Neural cell (in vitro differentiated cells): ENCODE measurements around the gene RBM38. TPM values are rescaled to one million over a fixed set of nuclear protein-coding genes. Genes with fewer than 3 reads are reported as not detected.

Experiments
- H2AFZ ChIP-seq: fragments of 200-600, 300-800 bp; sonication (generic), shearing (Covaris generic); 2 replicates; pipeline ENCODE4 v1.6.0; 2014; ENCODE audit warnings: low read depth, mild to moderate bottlenecking, antibody characterized with exemption, low read length, moderate library complexity
- H3F3A ChIP-seq: fragments of 200-600 bp; shearing (Covaris generic); 2 replicates; pipeline ENCODE4 v1.6.1; 2016; ENCODE audit warnings: mild to moderate bottlenecking, moderate library complexity, mixed read lengths, antibody characterized with exemption, low read length; ENCODE audit not compliant: insufficient read depth, poor library complexity, severe bottlenecking
- H3K27ac ChIP-seq: fragments of 200-600, 300-800 bp; sonication (generic), shearing (Covaris generic); 2 replicates; pipeline ENCODE4 v1.5.1; 2014; ENCODE audit warnings: mild to moderate bottlenecking, low read length, moderate library complexity
- H3K27me3 ChIP-seq: fragments of 300-800, 200-600 bp; sonication (generic), shearing (Covaris generic); 2 replicates; pipeline ENCODE4 v1.6.0; 2014; ENCODE audit warnings: mild to moderate bottlenecking, low read depth, low read length, moderate library complexity; ENCODE audit not compliant: insufficient read depth
- H3K36me3 ChIP-seq: fragments of 300-800, 200-600 bp; sonication (generic), shearing (Covaris generic); 2 replicates; pipeline ENCODE4 v1.5.1; 2014; ENCODE audit warnings: mild to moderate bottlenecking, antibody characterized with exemption, low read length, moderate library complexity; ENCODE audit not compliant: insufficient read depth
- H3K4me2 ChIP-seq: fragments of 300-800, 200-600 bp; sonication (generic), shearing (Covaris generic); 2 replicates; pipeline ENCODE4 v1.6.0; 2014; ENCODE audit warnings: mild to moderate bottlenecking, low read length
- H3K4me3 ChIP-seq: fragments of 300-800, 200-600 bp; sonication (generic), shearing (Covaris generic); 2 replicates; pipeline ENCODE4 v1.5.1; 2014; ENCODE audit warnings: mild to moderate bottlenecking, low read length, moderate library complexity
- H3K79me2 ChIP-seq: fragments of 200-600 bp; shearing (Covaris generic); replicated peaks from 2 replicates; pipeline ENCODE4 v1.6.0; 2014; ENCODE audit warnings: mild to moderate bottlenecking, low read length, moderate library complexity; ENCODE audit not compliant: insufficient read depth
- H3K9ac ChIP-seq: fragments of 300-800, 200-600 bp; sonication (generic), shearing (Covaris generic); 2 replicates; pipeline ENCODE4 v1.6.1; 2016; ENCODE audit warnings: mild to moderate bottlenecking, low read length, mixed read lengths
- H3K9me2 ChIP-seq: fragments of 200-600 bp; shearing (Covaris generic); 2 replicates; pipeline ENCODE4 v1.6.1; 2016; ENCODE audit warnings: mild to moderate bottlenecking, low read length, mixed read lengths; ENCODE audit not compliant: insufficient read depth
- H3K9me3 ChIP-seq: fragments of 200-600, 300-800 bp; sonication (generic), shearing (Covaris generic); 2 replicates; pipeline ENCODE4 v1.6.1; 2016; ENCODE audit warnings: mild to moderate bottlenecking, mixed run types, low read length, moderate library complexity, mixed read lengths
- H4K20me1 ChIP-seq: fragments of 200-600 bp; shearing (Covaris generic); 2 replicates; pipeline ENCODE4 v1.6.1; 2016; ENCODE audit warnings: mild to moderate bottlenecking, mixed run types; ENCODE audit not compliant: insufficient read depth
- EP300 ChIP-seq: fragments of 450-650 bp; conservative IDR thresholded peaks from 2 replicates; pipeline ENCODE4 v1.6.1; 2014; ENCODE audit warnings: antibody characterized with exemption, mild to moderate bottlenecking, moderate library complexity; ENCODE audit not compliant: poor library complexity, severe bottlenecking
- EZH2 ChIP-seq: fragments of 200-600, 300-800 bp; shearing (Covaris generic), sonication (generic); IDR thresholded peaks from 2 replicates; pipeline ENCODE4 v1.6.1; 2014; ENCODE audit warnings: antibody characterized with exemption, low read length, borderline replicate concordance, mild to moderate bottlenecking; ENCODE audit not compliant: insufficient read depth, poor library complexity, severe bottlenecking
- MXI1 ChIP-seq: fragments of 450-650 bp; conservative IDR thresholded peaks from 2 replicates; pipeline ENCODE4 v1.6.1; 2014; ENCODE audit warnings: antibody characterized with exemption, mild to moderate bottlenecking; ENCODE audit not compliant: poor library complexity, severe bottlenecking
- POLR2AphosphoS5 ChIP-seq: IDR thresholded peaks from 2 replicates; pipeline ENCODE4 v1.6.1; 2012
- RAD21 ChIP-seq: fragments of 450-650 bp; conservative IDR thresholded peaks from 2 replicates; pipeline ENCODE4 v1.6.1; 2014; ENCODE audit warnings: antibody characterized with exemption, mild to moderate bottlenecking, moderate library complexity
- SMC3 ChIP-seq: fragments of 450-650 bp; conservative IDR thresholded peaks from 2 replicates; pipeline ENCODE4 v1.6.1; 2014; ENCODE audit warnings: antibody characterized with exemption, mild to moderate bottlenecking, moderate library complexity; ENCODE audit not compliant: poor library complexity
- TAF1 ChIP-seq: IDR thresholded peaks from 2 replicates; pipeline ENCODE4 v1.6.1; 2012; ENCODE audit warnings: low read depth
- polyA plus RNA-seq: library from polyadenylated mRNA; depleted of rRNA; stranded (reverse); fragments of >200 nt; gene quantifications from 2 replicates; pipeline ENCODE4 v1.2.3, GENCODE V29; 2014
- TF ChIP-seq, protein P1 (sequence below): IDR thresholded peaks from 2 replicates; pipeline ENCODE4 v1.6.1; 2012; ENCODE audit warnings: borderline replicate concordance
- TF ChIP-seq, protein P2 (sequence below): fragments of 450-650 bp; IDR thresholded peaks from 2 replicates; pipeline ENCODE4 v1.5.1; 2014; ENCODE audit warnings: antibody characterized with exemption, mild to moderate bottlenecking, moderate library complexity; ENCODE audit not compliant: poor library complexity, severe bottlenecking

The RBM38 gene
- polyA plus RNA-seq, 1 donor from 2014 or later: 19.0 TPM

DNA sequence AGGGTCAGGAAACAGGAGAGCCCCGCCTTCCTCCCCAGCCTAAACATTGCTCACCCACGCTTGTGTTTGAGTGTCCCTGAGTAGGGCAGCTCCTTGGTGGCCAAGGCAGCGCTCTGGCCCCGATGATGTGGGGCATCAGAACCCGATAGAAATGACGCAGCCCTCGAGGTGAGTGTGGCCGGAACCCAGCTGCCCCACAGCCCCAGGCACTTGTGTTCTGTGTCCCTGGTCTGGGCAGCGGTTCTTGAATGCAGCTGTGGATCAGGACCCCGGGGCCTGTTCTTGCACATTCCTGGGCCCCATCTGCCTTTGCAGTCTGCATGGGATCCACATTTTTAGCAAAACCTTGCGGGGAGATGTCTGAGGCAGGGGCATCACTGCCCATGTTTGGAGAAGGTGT, 12.8 kb downstream of the RBM38 start:
- Histone ChIP-seq H3K4me3 (no peak overlapping the region), H3F3A (no peaks in the 10 kb centered on the region), H2AFZ (no peak overlapping the region), H3K9ac (no peak overlapping the region), H3K9me3 (no peaks in the 10 kb centered on the region), H3K9me2 (no peaks in the 10 kb centered on the region), H3K36me3 (no peaks in the 10 kb centered on the region), H3K4me2 (no peak overlapping the region), H3K27ac (no peak overlapping the region), H3K27me3 (no peaks in the 10 kb centered on the region), H3K79me2 (no peaks in the 10 kb centered on the region), H4K20me1 (no peaks in the 10 kb centered on the region)
- TF ChIP-seq RAD21: no peak
- TF ChIP-seq, protein P1, sequence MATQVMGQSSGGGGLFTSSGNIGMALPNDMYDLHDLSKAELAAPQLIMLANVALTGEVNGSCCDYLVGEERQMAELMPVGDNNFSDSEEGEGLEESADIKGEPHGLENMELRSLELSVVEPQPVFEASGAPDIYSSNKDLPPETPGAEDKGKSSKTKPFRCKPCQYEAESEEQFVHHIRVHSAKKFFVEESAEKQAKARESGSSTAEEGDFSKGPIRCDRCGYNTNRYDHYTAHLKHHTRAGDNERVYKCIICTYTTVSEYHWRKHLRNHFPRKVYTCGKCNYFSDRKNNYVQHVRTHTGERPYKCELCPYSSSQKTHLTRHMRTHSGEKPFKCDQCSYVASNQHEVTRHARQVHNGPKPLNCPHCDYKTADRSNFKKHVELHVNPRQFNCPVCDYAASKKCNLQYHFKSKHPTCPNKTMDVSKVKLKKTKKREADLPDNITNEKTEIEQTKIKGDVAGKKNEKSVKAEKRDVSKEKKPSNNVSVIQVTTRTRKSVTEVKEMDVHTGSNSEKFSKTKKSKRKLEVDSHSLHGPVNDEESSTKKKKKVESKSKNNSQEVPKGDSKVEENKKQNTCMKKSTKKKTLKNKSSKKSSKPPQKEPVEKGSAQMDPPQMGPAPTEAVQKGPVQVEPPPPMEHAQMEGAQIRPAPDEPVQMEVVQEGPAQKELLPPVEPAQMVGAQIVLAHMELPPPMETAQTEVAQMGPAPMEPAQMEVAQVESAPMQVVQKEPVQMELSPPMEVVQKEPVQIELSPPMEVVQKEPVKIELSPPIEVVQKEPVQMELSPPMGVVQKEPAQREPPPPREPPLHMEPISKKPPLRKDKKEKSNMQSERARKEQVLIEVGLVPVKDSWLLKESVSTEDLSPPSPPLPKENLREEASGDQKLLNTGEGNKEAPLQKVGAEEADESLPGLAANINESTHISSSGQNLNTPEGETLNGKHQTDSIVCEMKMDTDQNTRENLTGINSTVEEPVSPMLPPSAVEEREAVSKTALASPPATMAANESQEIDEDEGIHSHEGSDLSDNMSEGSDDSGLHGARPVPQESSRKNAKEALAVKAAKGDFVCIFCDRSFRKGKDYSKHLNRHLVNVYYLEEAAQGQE: no peak
- TF ChIP-seq MXI1: no peak
- TF ChIP-seq EP300: no peak
- TF ChIP-seq EZH2: no peak
- no peak for TF ChIP-seq SMC3
- no peak for TF ChIP-seq TAF1
- TF ChIP-seq POLR2AphosphoS5: no peak
- TF ChIP-seq, protein P2, sequence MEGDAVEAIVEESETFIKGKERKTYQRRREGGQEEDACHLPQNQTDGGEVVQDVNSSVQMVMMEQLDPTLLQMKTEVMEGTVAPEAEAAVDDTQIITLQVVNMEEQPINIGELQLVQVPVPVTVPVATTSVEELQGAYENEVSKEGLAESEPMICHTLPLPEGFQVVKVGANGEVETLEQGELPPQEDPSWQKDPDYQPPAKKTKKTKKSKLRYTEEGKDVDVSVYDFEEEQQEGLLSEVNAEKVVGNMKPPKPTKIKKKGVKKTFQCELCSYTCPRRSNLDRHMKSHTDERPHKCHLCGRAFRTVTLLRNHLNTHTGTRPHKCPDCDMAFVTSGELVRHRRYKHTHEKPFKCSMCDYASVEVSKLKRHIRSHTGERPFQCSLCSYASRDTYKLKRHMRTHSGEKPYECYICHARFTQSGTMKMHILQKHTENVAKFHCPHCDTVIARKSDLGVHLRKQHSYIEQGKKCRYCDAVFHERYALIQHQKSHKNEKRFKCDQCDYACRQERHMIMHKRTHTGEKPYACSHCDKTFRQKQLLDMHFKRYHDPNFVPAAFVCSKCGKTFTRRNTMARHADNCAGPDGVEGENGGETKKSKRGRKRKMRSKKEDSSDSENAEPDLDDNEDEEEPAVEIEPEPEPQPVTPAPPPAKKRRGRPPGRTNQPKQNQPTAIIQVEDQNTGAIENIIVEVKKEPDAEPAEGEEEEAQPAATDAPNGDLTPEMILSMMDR: no peak

DNA sequence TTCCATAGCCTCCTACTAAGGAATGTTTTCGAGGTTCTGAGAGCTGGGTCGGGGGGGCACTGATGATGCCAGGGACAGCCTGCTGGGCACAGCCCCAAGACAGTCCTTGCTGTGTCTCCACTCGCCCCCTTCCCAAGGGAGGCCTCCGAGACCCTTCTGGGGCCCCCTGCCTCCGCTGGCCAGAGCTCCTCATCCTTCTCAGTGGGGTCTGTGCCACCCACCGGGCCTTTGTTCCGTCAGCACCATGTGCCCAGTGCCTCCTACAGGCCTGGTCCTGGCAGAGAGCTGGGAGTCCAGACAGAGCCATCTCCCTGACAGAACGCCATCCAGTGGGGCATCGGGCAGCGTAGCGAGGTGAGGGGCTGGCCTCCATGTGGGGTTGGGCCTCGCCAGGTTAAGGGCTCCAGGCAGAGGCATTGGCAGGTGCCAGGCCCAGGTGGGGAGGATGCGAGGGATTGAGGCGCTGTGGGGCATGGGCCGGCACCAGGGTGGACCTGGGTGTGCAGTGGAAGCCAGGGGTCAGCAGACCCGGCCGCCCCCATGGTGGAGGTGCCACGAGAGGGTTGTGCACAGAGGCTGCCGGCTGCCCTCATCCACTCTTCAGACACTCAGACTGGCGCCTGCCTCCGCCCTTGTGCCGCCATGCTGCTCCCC, 13.3 kb downstream of the RBM38 start:
- no peak overlapping the region for H2AFZ ChIP-seq
- no peak overlapping the region for H3K4me2 ChIP-seq
- no peaks in the 10 kb centered on the region for H3K79me2 ChIP-seq
- H3F3A ChIP-seq: no peaks in the 10 kb centered on the region
- no peaks in the 10 kb centered on the region for H3K27me3 ChIP-seq
- H3K36me3 ChIP-seq: no peaks in the 10 kb centered on the region
- TF ChIP-seq SMC3 (no peak), RAD21 (no peak), TAF1 (no peak), MXI1 (no peak), EZH2 (no peak), EP300 (no peak), POLR2AphosphoS5 (no peak)
- TF ChIP-seq, protein P2: no peak
- TF ChIP-seq, protein P1: no peak
- H3K9ac ChIP-seq: no peak overlapping the region
- H3K4me3 ChIP-seq: no peak overlapping the region
- H3K9me3 ChIP-seq: no peaks in the 10 kb centered on the region
- H3K9me2 ChIP-seq: no peaks in the 10 kb centered on the region
- no peaks in the 10 kb centered on the region for H4K20me1 ChIP-seq
- no peak overlapping the region for H3K27ac ChIP-seq
